Retinal pigment epithelial cell (primary cell): Measurements from ENCODE around the gene SH2D3C.

Experiments used
- DNase-seq: peaks from one replicate; pipeline ENCODE4 v3.0.0-alpha.2; 2010; ENCODE audit warnings: low read depth
- H3K4me3 ChIP-seq: 2 replicates; pipeline ENCODE4 v1.5.1; 2011; ENCODE audit warnings: mild to moderate bottlenecking, low read length, control low read depth, moderate library complexity
- TF ChIP-seq, protein P1 (sequence below): conservative IDR thresholded peaks from 2 replicates; pipeline ENCODE4 v1.5.1; 2011; ENCODE audit warnings: low read depth, low read length, control low read depth, inconsistent platforms

The SH2D3C gene, protein sequence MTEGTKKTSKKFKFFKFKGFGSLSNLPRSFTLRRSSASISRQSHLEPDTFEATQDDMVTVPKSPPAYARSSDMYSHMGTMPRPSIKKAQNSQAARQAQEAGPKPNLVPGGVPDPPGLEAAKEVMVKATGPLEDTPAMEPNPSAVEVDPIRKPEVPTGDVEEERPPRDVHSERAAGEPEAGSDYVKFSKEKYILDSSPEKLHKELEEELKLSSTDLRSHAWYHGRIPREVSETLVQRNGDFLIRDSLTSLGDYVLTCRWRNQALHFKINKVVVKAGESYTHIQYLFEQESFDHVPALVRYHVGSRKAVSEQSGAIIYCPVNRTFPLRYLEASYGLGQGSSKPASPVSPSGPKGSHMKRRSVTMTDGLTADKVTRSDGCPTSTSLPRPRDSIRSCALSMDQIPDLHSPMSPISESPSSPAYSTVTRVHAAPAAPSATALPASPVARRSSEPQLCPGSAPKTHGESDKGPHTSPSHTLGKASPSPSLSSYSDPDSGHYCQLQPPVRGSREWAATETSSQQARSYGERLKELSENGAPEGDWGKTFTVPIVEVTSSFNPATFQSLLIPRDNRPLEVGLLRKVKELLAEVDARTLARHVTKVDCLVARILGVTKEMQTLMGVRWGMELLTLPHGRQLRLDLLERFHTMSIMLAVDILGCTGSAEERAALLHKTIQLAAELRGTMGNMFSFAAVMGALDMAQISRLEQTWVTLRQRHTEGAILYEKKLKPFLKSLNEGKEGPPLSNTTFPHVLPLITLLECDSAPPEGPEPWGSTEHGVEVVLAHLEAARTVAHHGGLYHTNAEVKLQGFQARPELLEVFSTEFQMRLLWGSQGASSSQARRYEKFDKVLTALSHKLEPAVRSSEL

DNA sequence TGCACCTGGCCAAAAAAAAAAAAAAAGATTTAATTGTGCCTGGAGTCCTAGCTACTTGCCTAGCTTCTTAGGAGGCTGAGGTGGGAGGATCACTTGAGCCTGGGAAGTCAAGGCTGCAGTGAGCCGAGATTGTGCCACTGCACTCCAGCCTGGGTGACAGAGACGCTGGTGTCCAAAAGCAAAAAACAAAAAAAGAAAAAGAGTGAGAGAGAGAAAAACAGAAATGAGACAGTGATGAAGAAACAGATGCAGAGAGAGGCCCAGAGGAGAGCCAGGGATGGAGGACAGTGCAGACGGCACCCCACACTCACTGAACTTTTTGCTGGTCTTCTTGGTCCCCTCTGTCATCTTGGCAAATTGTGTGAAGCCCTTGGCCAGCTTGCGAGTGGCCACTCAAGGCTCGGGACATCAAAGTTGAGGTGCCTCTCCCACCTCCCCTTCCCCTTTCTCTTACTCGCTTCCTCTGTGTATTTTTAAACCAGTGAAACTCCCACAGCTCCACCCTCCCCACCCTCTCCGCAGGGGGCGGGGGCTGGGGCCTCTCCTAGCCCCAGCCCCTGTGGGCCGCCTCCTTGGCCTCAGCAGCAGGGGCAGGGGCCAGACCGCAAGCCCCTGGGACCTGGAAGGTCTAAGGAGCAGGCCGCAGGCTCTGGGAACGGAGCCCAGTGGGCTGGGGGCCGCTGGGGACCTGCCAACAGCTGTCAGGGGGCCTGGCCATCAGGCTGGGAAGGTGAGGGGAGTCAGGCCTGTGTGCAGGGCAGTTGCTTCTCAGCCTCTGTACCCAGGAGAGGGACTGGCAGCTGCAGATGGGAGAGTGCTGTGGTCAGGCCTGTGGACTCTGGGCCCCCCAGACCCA is at the start of gene SH2D3C:
Gene SH2D3C (minus strand): TSS at position 387 of the 856 bp plus-strand sequence. CDS start 39 bp downstream, at position 348.
- no peak within 1 kb of the TSS for H3K4me3 ChIP-seq
- TF ChIP-seq, protein P1, sequence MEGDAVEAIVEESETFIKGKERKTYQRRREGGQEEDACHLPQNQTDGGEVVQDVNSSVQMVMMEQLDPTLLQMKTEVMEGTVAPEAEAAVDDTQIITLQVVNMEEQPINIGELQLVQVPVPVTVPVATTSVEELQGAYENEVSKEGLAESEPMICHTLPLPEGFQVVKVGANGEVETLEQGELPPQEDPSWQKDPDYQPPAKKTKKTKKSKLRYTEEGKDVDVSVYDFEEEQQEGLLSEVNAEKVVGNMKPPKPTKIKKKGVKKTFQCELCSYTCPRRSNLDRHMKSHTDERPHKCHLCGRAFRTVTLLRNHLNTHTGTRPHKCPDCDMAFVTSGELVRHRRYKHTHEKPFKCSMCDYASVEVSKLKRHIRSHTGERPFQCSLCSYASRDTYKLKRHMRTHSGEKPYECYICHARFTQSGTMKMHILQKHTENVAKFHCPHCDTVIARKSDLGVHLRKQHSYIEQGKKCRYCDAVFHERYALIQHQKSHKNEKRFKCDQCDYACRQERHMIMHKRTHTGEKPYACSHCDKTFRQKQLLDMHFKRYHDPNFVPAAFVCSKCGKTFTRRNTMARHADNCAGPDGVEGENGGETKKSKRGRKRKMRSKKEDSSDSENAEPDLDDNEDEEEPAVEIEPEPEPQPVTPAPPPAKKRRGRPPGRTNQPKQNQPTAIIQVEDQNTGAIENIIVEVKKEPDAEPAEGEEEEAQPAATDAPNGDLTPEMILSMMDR: no peak
- no peak for DNase-seq

DNA sequence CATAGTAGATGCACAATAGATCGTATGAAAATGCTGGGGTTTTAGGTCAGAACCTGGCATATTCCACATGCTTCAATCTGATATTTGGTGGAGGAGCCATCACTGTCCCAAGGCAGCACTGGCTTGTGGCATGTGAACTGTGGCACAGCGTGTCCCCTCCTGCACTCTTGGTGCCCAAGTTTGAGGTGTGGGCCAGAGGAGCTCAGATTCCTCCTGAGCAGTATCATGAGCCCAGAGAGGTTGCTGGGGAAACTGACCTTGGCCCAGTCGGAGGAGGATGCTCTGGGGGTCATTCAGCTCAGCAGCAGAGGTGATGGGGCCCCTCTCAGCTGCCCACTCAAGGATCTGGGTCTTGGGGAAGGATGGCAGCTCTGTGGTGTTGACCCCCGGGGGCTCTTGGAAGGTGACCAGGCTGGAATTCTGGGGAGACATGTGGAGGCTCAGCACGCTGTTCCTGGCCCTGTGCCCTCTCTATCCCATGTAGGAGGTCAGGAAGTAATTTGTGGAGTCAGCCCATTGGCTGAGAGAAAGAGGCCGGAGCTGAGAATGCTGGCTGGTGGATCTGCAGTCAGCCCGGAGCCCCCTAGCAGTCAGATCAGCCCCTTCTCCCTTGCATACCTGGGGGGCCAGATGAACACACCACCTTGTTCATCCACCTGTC is 47.9 kb upstream of the SH2D3C start:
- DNase-seq: no peak
- TF ChIP-seq, protein P1: no peak
- H3K4me3 ChIP-seq: no peak overlapping the region

DNA sequence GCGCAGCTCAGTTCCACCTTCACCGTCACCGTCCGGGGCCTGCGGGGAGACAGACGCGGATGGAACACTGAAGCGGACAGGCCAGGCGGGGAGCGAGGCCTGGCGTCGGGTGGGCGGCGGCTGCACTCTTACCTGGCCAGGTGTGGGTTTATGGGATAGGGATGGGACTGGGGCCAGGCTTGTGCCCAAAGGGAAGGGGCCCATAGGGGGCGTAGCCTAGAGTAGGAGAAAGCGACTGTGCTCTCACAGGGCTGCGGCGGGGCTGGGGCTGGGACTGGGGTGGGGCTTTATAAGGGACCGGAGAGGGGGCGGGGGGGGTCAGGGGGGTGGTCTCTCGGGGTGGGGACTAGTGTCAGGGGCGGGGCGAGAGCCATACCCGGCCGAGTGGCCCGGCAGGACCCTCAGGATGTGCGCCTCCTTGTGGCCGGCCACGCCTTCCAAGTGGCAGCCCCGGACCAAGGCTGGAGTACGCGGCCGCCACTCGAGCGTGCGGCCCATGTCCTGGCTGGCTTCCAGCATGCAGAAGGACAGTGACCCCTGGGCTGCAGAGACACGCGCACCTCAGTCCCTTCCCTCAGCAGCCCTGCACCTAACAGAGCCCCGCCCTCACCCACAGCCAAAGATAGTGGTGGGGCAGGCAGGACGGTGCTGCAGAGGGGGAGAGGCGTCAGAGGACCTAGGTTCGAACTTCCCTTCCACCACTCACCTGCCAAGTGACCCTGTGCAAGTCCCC is 47.0 kb upstream of the SH2D3C start:
- TF ChIP-seq, protein P1: peak; percentile 57
- DNase-seq: no peak
- H3K4me3 ChIP-seq: no peak overlapping the region

DNA sequence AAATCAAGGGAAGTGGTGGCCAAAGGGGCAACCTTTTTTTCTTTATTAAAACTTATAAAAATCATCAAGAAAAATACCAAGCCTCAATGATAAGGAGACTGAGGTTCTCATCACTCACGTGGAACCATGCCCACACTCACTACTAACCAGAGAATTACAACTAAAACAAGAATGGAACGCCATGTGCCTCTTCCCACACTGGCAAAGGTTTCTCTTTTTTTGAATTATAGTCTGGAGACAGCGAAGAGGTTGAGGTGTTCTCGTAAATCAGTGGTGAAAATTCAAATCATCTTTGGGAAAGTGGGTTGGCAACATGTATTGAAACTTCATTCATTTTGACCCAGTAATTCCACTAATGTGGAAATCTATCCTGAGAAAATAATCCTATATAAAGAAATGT is 43.6 kb upstream of the SH2D3C start:
- no peak for DNase-seq
- no peak overlapping the region for H3K4me3 ChIP-seq
- TF ChIP-seq, protein P1: no peak

DNA sequence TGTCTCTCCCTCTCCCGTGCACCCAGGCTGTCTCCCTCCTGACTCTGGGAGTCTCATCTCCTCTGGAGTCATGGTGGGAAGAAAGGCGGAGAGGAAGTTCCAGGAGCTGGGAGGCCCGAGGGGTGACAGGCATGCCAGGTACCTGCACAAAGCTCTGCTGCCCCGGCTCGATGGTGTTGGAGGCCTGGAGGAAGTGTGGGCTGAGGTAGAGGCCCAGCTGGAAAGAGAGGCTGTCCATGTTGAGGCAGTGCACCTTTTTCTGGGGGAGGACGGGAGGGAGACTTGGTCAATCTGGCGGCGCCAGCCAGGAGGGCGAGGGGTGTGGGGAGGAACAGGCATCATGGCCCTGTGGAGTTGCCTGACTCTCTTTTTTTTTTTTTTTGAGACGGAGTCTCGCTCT is 40.1 kb upstream of the SH2D3C start:
- TF ChIP-seq, protein P1: no peak
- no peak for DNase-seq
- no peak overlapping the region for H3K4me3 ChIP-seq
